Measurements from ENCODE around the gene ADAMTS2.

Gene ADAMTS2

DNA sequence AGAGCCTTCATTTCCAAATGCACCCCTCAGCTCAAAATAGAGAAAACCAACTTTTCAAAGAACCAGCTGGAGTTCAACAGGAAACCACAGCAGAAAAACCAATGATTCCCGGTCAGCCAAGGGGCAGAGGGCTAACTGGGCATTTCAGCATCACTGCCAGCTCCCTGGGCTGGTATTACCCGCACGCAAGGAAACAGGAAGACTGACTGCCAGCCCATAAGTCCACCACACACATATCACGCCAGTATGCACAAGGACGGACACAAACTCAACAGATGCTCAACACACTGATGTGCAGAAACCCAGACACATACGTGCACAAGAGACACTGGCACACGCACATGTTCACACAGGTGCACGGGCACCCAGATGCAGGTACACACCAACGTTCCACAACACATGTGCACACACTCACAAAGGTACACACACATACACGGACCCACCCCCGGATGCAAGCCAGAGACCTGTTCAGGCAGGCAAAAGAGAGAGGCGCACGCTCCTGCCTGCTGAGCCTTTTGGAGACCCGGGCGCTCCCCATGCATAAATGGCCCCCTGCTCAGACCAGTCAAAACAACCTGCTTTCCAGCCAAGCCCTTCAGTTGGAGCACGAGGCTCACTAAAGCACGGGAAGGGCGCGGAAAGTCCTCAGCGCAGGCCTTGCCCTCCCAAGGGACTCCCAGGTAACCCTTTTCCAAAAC is 2.1 kb downstream of the ADAMTS2 start:
- DNase-seq: no peak

DNA sequence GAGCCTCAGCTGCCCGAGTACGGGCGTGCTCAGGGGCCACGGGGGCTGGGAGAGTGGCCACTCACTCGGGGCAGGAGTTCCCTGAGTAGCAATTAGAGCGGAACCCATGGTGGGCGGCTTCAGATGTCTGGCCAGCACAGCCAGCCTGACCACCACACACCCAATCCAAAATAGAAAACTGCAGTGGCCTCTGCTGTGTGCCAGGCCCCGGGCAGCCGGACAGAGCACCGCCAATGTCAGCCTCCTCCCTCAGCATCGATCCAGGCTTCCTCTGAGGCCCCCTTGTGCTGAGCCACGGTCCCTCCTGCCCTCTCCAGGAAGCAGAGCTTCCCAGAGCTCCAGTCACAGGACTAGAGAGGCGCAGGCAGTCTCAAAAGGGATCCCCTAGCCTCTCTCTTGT is 2.7 kb downstream of the ADAMTS2 start:
- DNase-seq: no peak

GRCh38 chr5:179340465-179340864 is 4.8 kb downstream of the ADAMTS2 start:
- DNase-seq: no peak

- no peak for DNase-seq
These were observed 5.3 kb downstream of the ADAMTS2 start for GRCh38 chr5:179339996-179340395.

DNA sequence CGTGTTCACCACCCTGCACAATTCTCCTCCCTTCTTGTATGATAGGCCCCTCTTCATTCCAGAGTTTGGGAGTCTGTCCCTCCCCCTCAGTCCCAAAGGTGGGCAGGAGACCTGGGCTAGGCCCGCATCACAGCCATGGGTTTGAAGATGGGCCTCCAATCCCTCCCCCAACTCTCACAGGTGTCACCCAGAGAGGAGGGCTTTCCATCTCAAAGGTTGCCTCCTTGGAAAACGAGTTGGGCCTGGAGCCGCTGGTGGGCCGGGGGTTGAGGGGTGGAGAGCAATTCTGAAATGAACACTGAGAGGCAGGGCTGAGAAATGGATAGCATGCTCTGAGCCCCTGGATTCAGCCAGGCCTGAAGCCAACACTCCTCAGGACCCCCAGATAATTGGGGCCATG is 6.2 kb downstream of the ADAMTS2 start:
- DNase-seq: no peak

- DNase-seq: no peak
These were observed 7.2 kb downstream of the ADAMTS2 start for GRCh38 chr5:179337796-179338676.

DNA sequence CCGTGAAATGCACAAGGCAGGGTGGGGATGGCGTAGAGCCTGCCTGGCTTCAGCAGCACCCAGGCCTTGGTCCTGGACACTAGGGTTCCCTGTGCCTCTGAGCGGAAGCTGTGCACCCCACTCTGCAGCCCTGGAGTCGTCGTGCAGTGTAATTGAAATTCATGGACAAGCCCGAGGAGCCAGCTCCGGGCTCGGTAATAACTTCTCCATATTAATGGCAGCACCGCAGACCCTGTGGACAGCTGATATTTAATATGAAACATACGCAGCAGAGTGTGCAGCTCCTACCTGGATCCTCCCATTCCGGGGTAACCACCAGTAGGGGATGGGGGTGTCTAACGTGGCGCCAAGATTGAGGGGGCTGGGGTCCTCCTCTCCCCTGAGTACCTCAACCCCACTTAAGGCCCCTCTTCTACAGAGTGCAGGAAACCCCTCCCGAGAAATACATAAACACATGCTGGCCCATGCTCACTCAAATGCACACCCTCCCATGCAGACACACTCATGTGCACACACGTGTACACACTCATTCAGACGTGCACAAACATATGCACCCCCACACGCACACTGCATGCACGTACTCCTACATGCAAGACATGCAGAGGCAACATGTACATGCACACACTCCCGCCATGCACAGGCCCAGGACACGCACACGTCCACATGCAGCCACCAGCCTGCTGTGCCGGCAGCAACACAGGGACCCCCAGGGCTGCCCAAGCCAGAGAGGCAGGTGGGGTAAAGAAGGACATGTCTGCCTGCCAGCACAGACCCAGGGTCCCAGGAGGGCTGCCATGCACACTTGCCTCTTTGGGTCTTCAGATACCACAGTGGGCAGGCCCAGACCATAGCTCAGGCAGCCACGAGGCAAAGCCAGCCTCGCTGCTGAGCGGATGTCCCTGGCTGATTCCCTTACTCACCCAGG is 8.1 kb downstream of the ADAMTS2 start:
- no peak for DNase-seq

DNA sequence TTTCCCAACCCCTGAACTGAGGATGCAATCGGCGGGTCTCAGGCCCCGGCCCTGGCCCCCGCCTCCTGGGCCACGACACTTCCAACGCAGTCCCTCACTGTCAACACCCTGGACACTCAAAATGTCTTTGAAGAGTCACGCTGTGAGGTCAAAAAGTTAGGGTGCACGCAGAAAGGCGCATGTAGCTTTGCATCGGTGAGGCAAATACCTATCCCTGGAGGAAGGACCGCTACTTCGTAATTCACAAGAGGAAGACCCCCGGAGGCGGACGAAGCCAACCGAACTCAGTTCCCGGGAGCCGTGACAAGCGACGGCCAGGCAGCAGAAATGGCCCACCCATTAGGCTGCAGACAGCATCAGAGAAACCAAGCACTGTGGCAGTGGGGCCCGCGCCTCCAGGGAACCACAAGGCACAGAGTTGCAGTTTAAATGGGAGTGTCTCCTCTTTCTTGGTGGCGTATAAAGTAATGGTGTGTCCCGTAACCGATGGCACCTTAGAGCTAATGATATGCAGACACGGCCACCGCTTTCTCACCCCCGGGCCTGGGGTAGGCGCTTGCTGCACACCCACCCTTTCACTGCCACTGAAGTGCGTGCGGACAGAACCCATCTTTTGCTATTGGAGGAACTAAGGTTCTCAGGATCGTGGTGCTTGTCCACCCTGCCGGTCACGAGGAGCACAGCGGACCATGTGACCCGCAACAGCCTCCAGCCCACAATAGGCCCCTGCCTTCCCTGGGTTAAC is 9.0 kb downstream of the ADAMTS2 start:
- DNase-seq: no peak

GRCh38 chr5:179333796-179334761 is 11.2 kb downstream of the ADAMTS2 start:
- DNase-seq: no peak

GRCh38 chr5:179332741-179333290 is 12.4 kb downstream of the ADAMTS2 start:
- no peak for DNase-seq

DNA sequence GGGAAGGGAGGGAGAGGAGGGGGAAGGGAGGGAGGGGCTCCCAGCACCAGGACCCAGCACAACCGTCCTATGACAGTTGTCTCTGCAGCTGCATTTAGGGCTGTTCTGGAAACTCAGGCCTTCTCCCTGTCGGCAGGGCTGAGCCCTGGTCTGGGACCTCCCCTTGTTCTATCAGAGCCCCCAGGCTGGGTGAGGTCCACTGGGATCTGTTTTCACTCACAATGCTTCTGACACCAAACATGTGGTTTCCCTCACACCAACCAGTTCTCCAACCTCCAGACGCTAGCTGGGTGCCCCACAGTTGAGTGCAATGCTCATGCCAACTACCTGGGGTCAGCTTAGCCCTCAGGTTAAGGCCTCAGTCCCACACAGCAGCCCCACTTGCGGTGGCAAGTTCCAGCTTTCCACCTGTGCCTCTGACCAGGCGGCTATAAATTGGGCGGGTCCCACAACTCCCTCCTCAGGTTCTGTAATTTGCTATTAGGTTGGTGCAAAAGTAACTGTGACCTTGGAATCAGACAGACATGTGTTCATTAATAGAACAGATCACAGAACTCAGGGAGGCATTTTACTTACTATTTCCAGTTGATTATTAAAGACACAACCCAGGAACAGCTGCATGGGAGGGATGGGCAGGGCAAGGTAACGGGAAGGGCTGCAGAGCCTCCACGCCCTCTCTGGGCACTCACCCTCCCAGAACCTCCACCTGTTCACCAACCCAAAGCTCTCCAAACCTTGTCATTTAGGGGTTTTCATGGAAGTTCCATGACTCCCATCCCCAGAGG is 13.5 kb downstream of the ADAMTS2 start:
- no peak for DNase-seq

- no peak for DNase-seq
These were observed 14.9 kb downstream of the ADAMTS2 start for GRCh38 chr5:179330186-179330900.

- no peak for DNase-seq
These were observed 17.0 kb downstream of the ADAMTS2 start for GRCh38 chr5:179328291-179328690.

DNA sequence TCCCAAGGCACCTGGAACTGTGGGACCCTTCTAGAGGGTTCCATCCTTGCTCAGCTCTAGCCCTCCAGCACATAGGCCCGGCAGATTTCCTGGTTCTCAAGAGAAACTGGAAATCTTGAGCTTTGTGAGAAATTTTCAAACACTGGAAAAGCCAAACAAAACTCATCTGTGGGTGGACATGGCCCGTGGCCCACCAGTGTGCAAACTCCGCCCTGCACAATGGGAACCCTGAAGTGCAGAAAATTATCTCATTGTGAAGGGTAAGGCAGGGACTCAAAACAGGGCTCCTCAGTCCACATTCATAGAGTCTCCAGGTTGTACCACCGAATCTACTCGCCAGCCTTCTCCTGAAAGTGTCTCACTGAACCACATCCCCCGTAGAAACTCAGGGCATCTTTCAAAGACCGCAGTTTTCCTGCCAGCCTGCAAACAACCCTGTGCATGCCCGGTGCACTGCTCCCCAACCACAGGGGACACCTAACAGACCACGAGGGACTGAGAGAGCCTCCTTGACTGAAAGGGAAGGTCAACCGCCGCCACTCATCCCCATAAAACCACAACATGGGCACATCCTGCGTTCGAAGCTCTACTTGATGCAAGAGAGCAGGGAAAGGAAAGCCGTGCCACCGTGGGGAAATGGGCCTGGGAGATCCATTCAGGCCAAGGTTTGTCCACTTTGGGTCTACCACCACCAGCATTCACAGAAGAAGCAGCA is 18.1 kb downstream of the ADAMTS2 start:
- no peak for DNase-seq

DNA sequence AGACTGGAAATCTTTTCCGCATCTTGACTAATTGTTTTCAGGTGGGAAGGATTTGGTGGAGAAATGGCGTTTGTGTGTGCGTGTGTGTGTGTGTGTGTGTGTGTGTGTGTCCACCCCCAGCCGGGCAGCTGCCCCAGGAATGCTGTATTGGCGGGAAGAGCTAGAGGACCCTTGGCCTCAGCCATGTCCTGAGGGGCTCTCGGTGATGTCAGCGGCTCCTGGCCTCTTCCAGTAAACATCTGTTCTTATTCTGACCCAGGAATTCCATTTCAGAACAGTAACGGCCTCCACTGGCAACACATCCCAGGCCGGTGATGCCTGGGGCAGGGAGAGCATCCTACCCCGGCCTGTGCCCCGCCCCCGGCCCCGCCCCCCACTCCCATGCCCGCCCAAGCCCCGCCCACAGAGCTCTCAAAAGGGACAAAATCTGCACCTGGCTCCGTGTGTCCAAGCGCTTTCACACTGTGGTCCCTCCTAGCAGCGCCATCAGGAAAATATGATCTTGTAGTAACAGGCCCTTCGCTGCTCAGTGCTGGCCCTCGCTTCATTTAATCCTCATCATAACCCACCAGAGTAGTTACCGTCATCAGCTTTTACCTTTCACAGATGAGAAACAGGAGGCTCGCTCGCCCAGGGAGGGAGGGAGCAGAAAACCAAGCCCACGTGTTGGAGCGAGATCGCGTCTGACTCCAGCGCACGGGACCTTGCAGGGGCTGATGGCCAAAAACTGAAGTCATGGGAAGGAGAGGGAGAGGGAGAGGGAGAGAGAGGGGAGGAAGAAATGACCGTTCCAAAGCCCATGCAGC is 18.9 kb downstream of the ADAMTS2 start:
- no peak for DNase-seq

- DNase-seq: no peak
These were observed 19.8 kb downstream of the ADAMTS2 start for GRCh38 chr5:179325296-179326031.

DNA sequence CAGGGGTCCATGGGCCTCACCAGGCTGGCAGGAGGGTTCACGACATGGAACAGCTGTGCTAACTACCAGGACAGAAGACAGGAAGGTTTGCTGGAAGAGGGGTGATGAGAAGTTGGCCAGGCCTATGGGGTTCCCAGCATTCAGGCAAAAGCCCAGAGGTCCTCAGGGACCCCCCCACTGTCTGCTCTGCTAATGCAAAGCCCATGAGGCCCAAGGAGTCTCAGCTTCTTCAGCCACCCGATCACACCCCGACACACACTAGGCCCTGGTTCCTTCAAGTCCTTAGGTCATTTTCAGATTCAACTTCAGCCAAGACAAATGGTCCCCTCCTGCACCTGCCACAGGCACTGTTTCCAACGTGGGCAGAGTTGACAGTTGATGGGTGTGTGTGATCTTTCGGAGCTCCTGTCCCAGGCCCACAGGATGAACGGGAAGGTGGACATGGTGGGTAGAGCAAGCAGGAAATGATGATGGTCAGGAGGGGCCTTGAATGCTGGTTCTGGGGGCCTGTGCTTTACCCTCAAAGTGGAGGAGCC is 20.4 kb downstream of the ADAMTS2 start:
- DNase-seq: no peak
